GM12878 (cell line): ENCODE results near the gene CDC42BPB. TPM values are rescaled to one million over a fixed set of nuclear protein-coding genes. Genes with fewer than 3 reads are reported as not detected.

Experiments
- ATAC-seq: fragments of 200-7000 bp; cut with Tn5 transposase; 3 replicates; pipeline ENCODE4 v1.9.1; 2020; ENCODE audit warnings: mild to moderate bottlenecking, moderate library complexity
- BruUV-seq: library from RNA; stranded (reverse); fragments of 400-500 nt; replicated peaks from 2 replicates; lab custom pipeline; 2021; lab: Mats Ljungman, UMichigan
- CTCF ChIA-PET: fragments of 300-600 bp; sonication (Branson Sonifier 250); formaldehyde crosslinking; extraction: SDS; loops from one replicate; lab custom pipeline; 2021; ENCODE audit warnings: inconsistent platforms; lab: Yijun Ruan, JAX
- POLR2A ChIA-PET: fragments of 350-600 bp; formaldehyde crosslinking; extraction: SDS; loops from one replicate; lab custom pipeline; 2021; ENCODE audit warnings: inconsistent platforms; lab: Charles Lee
- RAD21 ChIA-PET: fragments of 300-600 bp; sonication (Branson Sonifier 250); formaldehyde crosslinking; loops from one replicate; lab custom pipeline; 2023; ENCODE audit warnings: antibody characterized with exemption; ENCODE audit not compliant: unreplicated experiment; lab: Charles Lee
- SMC1A ChIA-PET: fragments of 300-600 bp; sonication (Branson Sonifier 250); formaldehyde crosslinking; loops from one replicate; lab custom pipeline; 2023; ENCODE audit not compliant: unreplicated experiment, uncharacterized antibody; lab: Charles Lee
- DNase-seq: peaks from one replicate; pipeline ENCODE4 v3.0.0-alpha.2; 2011; ENCODE audit warnings: low read depth, low spot score
- FAIRE-seq: peaks from 3 replicates; lab custom pipeline; 2011; peaks lifted over from hg19 to GRCh38; lab: Jason Lieb, UNC
- H2AFZ ChIP-seq: 2 replicates; pipeline ENCODE4 v1.6.0; 2011; ENCODE audit warnings: low read depth, low read length, control low read depth; ENCODE audit not compliant: control insufficient read depth
- H3K27ac ChIP-seq: 2 replicates; pipeline ENCODE4 v1.5.1; 2011; ENCODE audit warnings: control low read depth; ENCODE audit not compliant: control insufficient read depth, insufficient read depth
- H3K27me3 ChIP-seq, 2 experiments: replicated peaks in 1 of 2; 2 replicates each; pipeline versions ENCODE4 v1.6.0 to v1.6.1; 2011; ENCODE audit warnings: low read length in 1 of 2; ENCODE audit not compliant: control insufficient read depth in 2 of 2, insufficient read depth in 2 of 2
- H3K36me3 ChIP-seq, 2 experiments: 2 replicates each; pipeline ENCODE4 v1.5.1; 2011; ENCODE audit warnings: low read length in 1 of 2; ENCODE audit not compliant: control insufficient read depth in 2 of 2, insufficient read depth in 2 of 2
- H3K4me1 ChIP-seq: 2 replicates; pipeline ENCODE4 v1.6.1; 2011; ENCODE audit warnings: mild to moderate bottlenecking, low read length, moderate library complexity, mixed read lengths; ENCODE audit not compliant: control insufficient read depth, insufficient read depth
- H3K4me2 ChIP-seq: 2 replicates; pipeline ENCODE4 v1.6.0; 2011; ENCODE audit warnings: control low read depth; ENCODE audit not compliant: control insufficient read depth, insufficient read depth
- H3K4me3 ChIP-seq: fragments of 200-600 bp; sonication (generic); 2 replicates; pipeline ENCODE4 v1.5.1; 2016
- H3K79me2 ChIP-seq: 2 replicates; pipeline ENCODE4 v1.6.0; 2011; ENCODE audit warnings: low read length; ENCODE audit not compliant: control insufficient read depth, insufficient read depth
- H3K9ac ChIP-seq: 2 replicates; pipeline ENCODE4 v1.8.0; 2011; ENCODE audit warnings: low read length, control low read depth, mixed read lengths; ENCODE audit not compliant: control insufficient read depth, insufficient read depth
- H3K9me3 ChIP-seq: replicated peaks from 3 replicates; pipeline ENCODE4 v1.5.1; 2011; ENCODE audit warnings: mild to moderate bottlenecking, low read length; ENCODE audit not compliant: control insufficient read depth, insufficient read depth
- H4K20me1 ChIP-seq: 2 replicates; pipeline ENCODE4 v1.6.0; 2011; ENCODE audit not compliant: control insufficient read depth, insufficient read depth
- CEBPB ChIP-seq, 2 experiments: fragments of 150-350 bp in 1 of 2; IDR thresholded peaks; 2 replicates each; pipeline ENCODE4 v1.6.1; 2012 to 2014; ENCODE audit warnings: low read depth in 2 of 2, low read length in 2 of 2, borderline replicate concordance in 1 of 2, inconsistent platforms in 1 of 2
- EED ChIP-seq: sonication (generic); IDR thresholded peaks from 2 replicates; pipeline ENCODE4 v1.6.1; 2016; ENCODE audit warnings: antibody characterized with exemption, low read depth
- MEF2B ChIP-seq: fragments of 450-650 bp; IDR thresholded peaks from 2 replicates; pipeline ENCODE4 v1.6.1; 2018; ENCODE audit warnings: mild to moderate bottlenecking, moderate library complexity; ENCODE audit not compliant: partially characterized antibody, poor library complexity, severe bottlenecking
- MLLT1 ChIP-seq: fragments of 450-650 bp; IDR thresholded peaks from 2 replicates; pipeline ENCODE4 v1.6.1; 2016; ENCODE audit warnings: mild to moderate bottlenecking
- MXI1 ChIP-seq: fragments of 150-350 bp; IDR thresholded peaks from 2 replicates; pipeline ENCODE4 v1.6.1; 2011; ENCODE audit warnings: low read depth, mild to moderate bottlenecking, inconsistent platforms, low read length, improper control_type of control experiment
- RELA ChIP-seq: fragments of 450-650 bp; IDR thresholded peaks from 2 replicates; pipeline ENCODE4 v1.8.0; 2014; ENCODE audit warnings: borderline replicate concordance; ENCODE audit not compliant: partially characterized antibody
- RUNX3 ChIP-seq: IDR thresholded peaks from 2 replicates; pipeline ENCODE4 v1.6.1; 2012; ENCODE audit warnings: low read length, inconsistent platforms
- SUZ12 ChIP-seq: fragments of 200-600 bp; sonication (generic); IDR thresholded peaks from one replicate; pipeline ENCODE4 v1.6.1; 2018; ENCODE audit warnings: antibody characterized with exemption, mild to moderate bottlenecking; ENCODE audit not compliant: unreplicated experiment
- WGBS: methylation state at CpG from one replicate; pipeline ENCODE4 v1.1.6; 2016; ENCODE audit warnings: low lambda C conversion rate; ENCODE audit not compliant: insufficient replicate concordance, insufficient coverage; ENCODE audit errors: missing lambda C conversion rate; 5-methylcytosine and 5-hydroxymethylcytosine counted together
- in situ Hi-C: fragments of 300-500 bp; cut with MboI; formaldehyde crosslinking; loops from 9 replicates; pipeline ENCODE4 v1.14.3; 2018; ENCODE audit warnings: mixed read lengths
- intact Hi-C: fragments of 100-400 bp; cut with micrococcal nuclease; formaldehyde crosslinking; loops from one replicate; pipeline ENCODE4 v1.14.2; 2022; ENCODE audit not compliant: unreplicated experiment
- polyA plus RNA-seq, 11 experiments: library from polyadenylated mRNA; depleted of rRNA in 4 of 11; unstranded in 6 of 11; stranded (reverse) in 5 of 11; fragments of >200 nt; fragmentation: Nextera tagmentation in 4 of 11; fragmentation: Illumina TruSeq in 1 of 11; extraction: Ambion mirVana in 4 of 11; extraction: Trizol in 1 of 11; gene quantifications; 1 replicate in 1 of 11; 2 replicates in 10 of 11; pipeline versions ENCODE4 v1.2.1 to v1.2.3, GENCODE V29; 2011 to 2016; ENCODE audit warnings: inconsistent platforms in 2 of 11, missing spikeins in 2 of 11, low read depth in 1 of 11
- total RNA-seq, 4 experiments: library from RNA; depleted of rRNA in 3 of 4; stranded (reverse); fragments of >200 nt in 3 of 4; fragmentation: Illumina TruSeq in 1 of 4; extraction: Trizol in 1 of 4; gene quantifications; 2 replicates each; pipeline versions ENCODE4 v1.2.1 to v1.2.3, GENCODE V29; 2013 to 2021

The CDC42BPB gene
- total and polyA plus RNA-seq, 10 of the 15 experiments (the other 5 are each of a cell fraction or from before 2014, with no cell fraction given), result 0.42 to 22.1 (median 13.3) TPM

- TF ChIP-seq CEBPB (IDR thresholded peaks at IDR 0.05; ENCODE audit: borderline replicate concordance in 1 of 2, low read depth in 2 of 2, low read length in 2 of 2), result no peak
- TF ChIP-seq SUZ12, result peak; percentile 72
- TF ChIP-seq RELA, result no peak
- no peak for TF ChIP-seq RUNX3
These were observed 128.7 kb downstream of the CDC42BPB start (continued) for GRCh38 chr14:102928412-102929240.

- no peaks in the 10 kb centered on the region for H3K79me2 ChIP-seq
- peaks cover 0 to 1% of the 10 kb centered on the region in 2 experiments; a peak in 1 of 4 replicates for H3K36me3 ChIP-seq
- ATAC-seq, result peak; percentile 8
- no peaks in the 10 kb centered on the region for H3K9me3 ChIP-seq
- H3K4me3 ChIP-seq, result peak overlapping the region; percentile 57; the same call in 1 of the 2 replicates
- intact Hi-C loops, result no loop called here
- 15% methylated on average over 35 of the region's 35 CpGs for WGBS
- no peak overlapping the region for H3K27ac ChIP-seq
- in situ Hi-C loops, result no loop called here
- H3K4me1 ChIP-seq, result peaks cover 24% of the 10 kb centered on the region
- peaks cover 14 to 18% of the 10 kb centered on the region in 2 experiments for H3K27me3 ChIP-seq
- no peak for TF ChIP-seq MXI1
- TF ChIP-seq MEF2B, result peak; percentile 79
- TF ChIP-seq MLLT1, result no peak
- no peak; the same call in 1 of the 2 replicates for TF ChIP-seq EED
- ChIA-PET SMC1A (interaction anchor here (0.7 to 1.0 kb wide), 2 partner anchors 10 to 234 kb away, joined by 3 read pairs; no protein-coding TSS in a partner anchor), RAD21 (interaction anchor here (1.4 kb wide), 1 partner anchor 10 kb away, joined by 3 read pairs; no protein-coding TSS in a partner anchor), CTCF (no interaction called here), POLR2A (no interaction called here)
- peak overlapping the region; percentile 93 for H3K4me2 ChIP-seq
- H2AFZ ChIP-seq, result peak overlapping the region; percentile 55
- BruUV-seq, result no TSS peak
- FAIRE-seq, result no peak
- DNase-seq, result no peak
- no peak overlapping the region; the same call in 1 of the 2 replicates for H3K9ac ChIP-seq
- H4K20me1 ChIP-seq, result no peaks in the 10 kb centered on the region
These were observed 129.4 kb downstream of the CDC42BPB start for GRCh38 chr14:102927878-102928411.
